T-helper 2 cell treated with Interferon-gamma antibody and Interleukin-4, amounts not matched to agents 5 μg/mL and 100 μg/mL, for 36 hours (primary cell): ENCODE data around the gene TFCP2L1.

Experiments used
- DNase-seq: peaks from one replicate; pipeline ENCODE4 v3.0.0; 2021; ENCODE audit warnings: low spot score
- H3K27ac Mint-ChIP-seq: one replicate; pipeline ENCODE4 v1.8.0; 2021; ENCODE audit warnings: mild to moderate bottlenecking, mixed read lengths
- H3K27me3 Mint-ChIP-seq: one replicate; pipeline ENCODE4 v1.8.0; 2021; ENCODE audit warnings: low read depth, mixed read lengths
- H3K36me3 Mint-ChIP-seq: one replicate; pipeline ENCODE4 v1.8.0; 2021; ENCODE audit warnings: low read depth, mixed read lengths
- H3K4me1 Mint-ChIP-seq: one replicate; pipeline ENCODE4 v1.8.0; 2021; ENCODE audit warnings: low read depth, mixed read lengths
- H3K4me3 Mint-ChIP-seq: one replicate; pipeline ENCODE4 v1.8.0; 2022; ENCODE audit warnings: mild to moderate bottlenecking, moderate library complexity, mixed read lengths
- H3K9me3 Mint-ChIP-seq: one replicate; pipeline ENCODE4 v1.8.0; 2021; ENCODE audit warnings: mixed read lengths

TFCP2L1 gene

GRCh38 chr2:121191191-121192170, 93.5 kb downstream of the TFCP2L1 start:
- Mint-ChIP-seq H3K4me1 (no peaks in the 10 kb centered on the region), H3K27ac (no peak overlapping the region), H3K4me3 (no peak overlapping the region), H3K9me3 (no peaks in the 10 kb centered on the region), H3K27me3 (no peaks in the 10 kb centered on the region), H3K36me3 (no peaks in the 10 kb centered on the region)
- DNase-seq: no peak

- Mint-ChIP-seq H3K27ac (no peak overlapping the region), H3K4me3 (no peak overlapping the region), H3K4me1 (no peaks in the 10 kb centered on the region), H3K36me3 (no peaks in the 10 kb centered on the region), H3K9me3 (no peaks in the 10 kb centered on the region), H3K27me3 (no peaks in the 10 kb centered on the region)
- DNase-seq: no peak
These were observed 95.2 kb downstream of the TFCP2L1 start for GRCh38 chr2:121189661-121190381.

- DNase-seq: no peak
- Mint-ChIP-seq H3K4me3 (no peak overlapping the region), H3K27me3 (no peaks in the 10 kb centered on the region), H3K9me3 (no peaks in the 10 kb centered on the region), H3K27ac (no peak overlapping the region), H3K4me1 (no peaks in the 10 kb centered on the region), H3K36me3 (no peaks in the 10 kb centered on the region)
These were observed 96.0 kb downstream of the TFCP2L1 start for GRCh38 chr2:121189011-121189410.

- no peak overlapping the region for H3K4me3 Mint-ChIP-seq
- H3K36me3 Mint-ChIP-seq: no peaks in the 10 kb centered on the region
- DNase-seq: no peak
- no peaks in the 10 kb centered on the region for H3K27me3 Mint-ChIP-seq
- no peaks in the 10 kb centered on the region for H3K9me3 Mint-ChIP-seq
- H3K4me1 Mint-ChIP-seq: no peaks in the 10 kb centered on the region
- H3K27ac Mint-ChIP-seq: no peak overlapping the region
These were observed 97.0 kb downstream of the TFCP2L1 start for GRCh38 chr2:121187982-121188411.

- Mint-ChIP-seq H3K27ac (no peak overlapping the region), H3K9me3 (no peaks in the 10 kb centered on the region), H3K4me1 (no peaks in the 10 kb centered on the region), H3K27me3 (peaks cover under 1% of the 10 kb centered on the region), H3K4me3 (no peak overlapping the region), H3K36me3 (no peaks in the 10 kb centered on the region)
- DNase-seq: no peak
These were observed 97.5 kb downstream of the TFCP2L1 start for GRCh38 chr2:121187351-121187981.

GRCh38 chr2:121186261-121186660, 98.7 kb downstream of the TFCP2L1 start:
- Mint-ChIP-seq H3K27me3 (peaks cover 3% of the 10 kb centered on the region), H3K4me3 (no peak overlapping the region), H3K4me1 (no peaks in the 10 kb centered on the region), H3K27ac (no peak overlapping the region), H3K9me3 (no peaks in the 10 kb centered on the region), H3K36me3 (no peaks in the 10 kb centered on the region)
- DNase-seq: no peak

- Mint-ChIP-seq H3K36me3 (no peaks in the 10 kb centered on the region), H3K27me3 (peaks cover 3% of the 10 kb centered on the region), H3K9me3 (no peaks in the 10 kb centered on the region), H3K4me3 (no peak overlapping the region), H3K4me1 (no peaks in the 10 kb centered on the region), H3K27ac (no peak overlapping the region)
- DNase-seq: no peak
These were observed 99.4 kb downstream of the TFCP2L1 start for GRCh38 chr2:121185571-121186074.

- no peaks in the 10 kb centered on the region for H3K9me3 Mint-ChIP-seq
- H3K27ac Mint-ChIP-seq: no peak overlapping the region
- H3K27me3 Mint-ChIP-seq: peaks cover 3% of the 10 kb centered on the region
- H3K4me1 Mint-ChIP-seq: no peaks in the 10 kb centered on the region
- no peak for DNase-seq
- H3K36me3 Mint-ChIP-seq: no peaks in the 10 kb centered on the region
- no peak overlapping the region for H3K4me3 Mint-ChIP-seq
These were observed 99.9 kb downstream of the TFCP2L1 start for GRCh38 chr2:121185111-121185510.

GRCh38 chr2:121184248-121184862, 100.6 kb downstream of the TFCP2L1 start:
- Mint-ChIP-seq H3K4me1 (no peaks in the 10 kb centered on the region), H3K36me3 (no peaks in the 10 kb centered on the region), H3K27me3 (peaks cover 3% of the 10 kb centered on the region), H3K4me3 (no peak overlapping the region), H3K9me3 (no peaks in the 10 kb centered on the region), H3K27ac (no peak overlapping the region)
- no peak for DNase-seq

- Mint-ChIP-seq H3K27ac (no peak overlapping the region), H3K9me3 (no peaks in the 10 kb centered on the region)
These were observed 102.5 kb downstream of the TFCP2L1 start for GRCh38 chr2:121182520-121182919.

GRCh38 chr2:121179467-121179866, 105.5 kb downstream of the TFCP2L1 start:
- H3K27me3 Mint-ChIP-seq: peaks cover 3% of the 10 kb centered on the region
- no peaks in the 10 kb centered on the region for H3K9me3 Mint-ChIP-seq
- no peak overlapping the region for H3K4me3 Mint-ChIP-seq
- no peak overlapping the region for H3K27ac Mint-ChIP-seq
- DNase-seq: no peak
- no peaks in the 10 kb centered on the region for H3K4me1 Mint-ChIP-seq
- H3K36me3 Mint-ChIP-seq: no peaks in the 10 kb centered on the region

More at GRCh38 chr2:121182520-121182919, 102.5 kb downstream of the TFCP2L1 start:
- H3K27me3 Mint-ChIP-seq: peaks cover 3% of the 10 kb centered on the region
- H3K4me1 Mint-ChIP-seq: no peaks in the 10 kb centered on the region
- DNase-seq: no peak
- H3K4me3 Mint-ChIP-seq: no peak overlapping the region
- H3K36me3 Mint-ChIP-seq: no peaks in the 10 kb centered on the region

GRCh38 chr2:121178730-121179129, 106.3 kb downstream of the TFCP2L1 start:
- peaks cover 3% of the 10 kb centered on the region for H3K27me3 Mint-ChIP-seq
- DNase-seq: no peak
- H3K4me3 Mint-ChIP-seq: no peak overlapping the region
- no peaks in the 10 kb centered on the region for H3K36me3 Mint-ChIP-seq
- no peak overlapping the region for H3K27ac Mint-ChIP-seq
- no peaks in the 10 kb centered on the region for H3K9me3 Mint-ChIP-seq
- H3K4me1 Mint-ChIP-seq: no peaks in the 10 kb centered on the region

- DNase-seq: no peak
- H3K27ac Mint-ChIP-seq: no peak overlapping the region
- no peaks in the 10 kb centered on the region for H3K9me3 Mint-ChIP-seq
- H3K4me3 Mint-ChIP-seq: no peak overlapping the region
- no peaks in the 10 kb centered on the region for H3K4me1 Mint-ChIP-seq
- H3K36me3 Mint-ChIP-seq: no peaks in the 10 kb centered on the region
- peaks cover 3% of the 10 kb centered on the region for H3K27me3 Mint-ChIP-seq
These were observed 107.1 kb downstream of the TFCP2L1 start for GRCh38 chr2:121177896-121178295.
